Progenitor cell of endocrine pancreas (in vitro differentiated cells): Measurements from ENCODE around the gene CCDC150. TPM values are rescaled to one million over a fixed set of nuclear protein-coding genes. Genes with fewer than 3 reads are reported as not detected.
"Not testable (repeated sequence)": the region's sequence is repeated elsewhere in the genome, so short reads cannot be mapped to it uniquely, and the experiment has no call there.

Experiments used
- DNase-seq: peaks from one replicate; pipeline ENCODE4 v3.0.0; 2021; ENCODE audit warnings: low spot score; ENCODE audit not compliant: unreplicated experiment
- H3K27ac Mint-ChIP-seq: 2 replicates; pipeline ENCODE4 v1.8.0; 2021; ENCODE audit warnings: mild to moderate bottlenecking, moderate library complexity, mixed read lengths
- H3K27me3 Mint-ChIP-seq: 2 replicates; pipeline ENCODE4 v1.8.0; 2021; ENCODE audit warnings: mixed read lengths
- H3K36me3 Mint-ChIP-seq: 2 replicates; pipeline ENCODE4 v1.8.0; 2022; ENCODE audit warnings: mixed read lengths; ENCODE audit not compliant: insufficient read depth
- H3K4me1 Mint-ChIP-seq: 2 replicates; pipeline ENCODE4 v1.8.0; 2021; ENCODE audit warnings: low read depth, mixed read lengths
- H3K4me3 Mint-ChIP-seq: 2 replicates; pipeline ENCODE4 v1.8.0; 2021; ENCODE audit warnings: low read depth, mild to moderate bottlenecking, moderate library complexity, mixed read lengths
- H3K9me3 Mint-ChIP-seq: 2 replicates; pipeline ENCODE4 v1.8.0; 2021; ENCODE audit warnings: low read depth, mixed read lengths
- total RNA-seq: library from RNA; stranded (reverse); gene quantifications from 2 replicates; pipeline ENCODE4 v1.2.1, GENCODE V29; 2021
- TF ChIP-seq, protein P1 (sequence below): fragments of 200-600 bp; sonication (generic); IDR thresholded peaks from one replicate; pipeline ENCODE4 v1.5.0; 2021; ENCODE audit warnings: antibody characterized with exemption, mild to moderate bottlenecking; ENCODE audit not compliant: unreplicated experiment

The CCDC150 gene
- total RNA-seq, 1 donor from 2014 or later: 40.1 TPM

DNA sequence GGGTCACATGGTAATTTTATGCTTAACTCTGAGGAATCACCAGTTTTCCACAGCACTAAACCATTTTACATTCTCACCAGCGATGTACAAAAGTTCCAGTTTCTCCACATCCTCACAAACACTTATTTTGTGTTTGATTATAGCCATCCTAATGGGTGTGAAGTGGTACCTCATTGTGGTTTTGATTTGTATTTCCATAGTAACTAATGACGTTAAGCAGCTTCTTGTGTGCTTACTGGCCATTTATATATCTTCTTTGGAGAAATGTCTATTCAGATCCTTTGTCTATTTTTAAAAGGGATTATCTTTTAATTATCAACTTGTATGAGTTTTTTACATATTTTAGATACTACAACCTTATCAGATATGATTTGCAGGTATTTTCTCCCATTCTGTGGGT lies 42.0 kb downstream of the CCDC150 start:
- Mint-ChIP-seq H3K4me3 (no peak overlapping the region), H3K9me3 (peaks cover 24% of the 10 kb centered on the region), H3K27me3 (no peaks in the 10 kb centered on the region), H3K36me3 (peaks cover 35% of the 10 kb centered on the region), H3K4me1 (no peaks in the 10 kb centered on the region), H3K27ac (no peak overlapping the region)
- DNase-seq: no peak
- TF ChIP-seq, protein P1, sequence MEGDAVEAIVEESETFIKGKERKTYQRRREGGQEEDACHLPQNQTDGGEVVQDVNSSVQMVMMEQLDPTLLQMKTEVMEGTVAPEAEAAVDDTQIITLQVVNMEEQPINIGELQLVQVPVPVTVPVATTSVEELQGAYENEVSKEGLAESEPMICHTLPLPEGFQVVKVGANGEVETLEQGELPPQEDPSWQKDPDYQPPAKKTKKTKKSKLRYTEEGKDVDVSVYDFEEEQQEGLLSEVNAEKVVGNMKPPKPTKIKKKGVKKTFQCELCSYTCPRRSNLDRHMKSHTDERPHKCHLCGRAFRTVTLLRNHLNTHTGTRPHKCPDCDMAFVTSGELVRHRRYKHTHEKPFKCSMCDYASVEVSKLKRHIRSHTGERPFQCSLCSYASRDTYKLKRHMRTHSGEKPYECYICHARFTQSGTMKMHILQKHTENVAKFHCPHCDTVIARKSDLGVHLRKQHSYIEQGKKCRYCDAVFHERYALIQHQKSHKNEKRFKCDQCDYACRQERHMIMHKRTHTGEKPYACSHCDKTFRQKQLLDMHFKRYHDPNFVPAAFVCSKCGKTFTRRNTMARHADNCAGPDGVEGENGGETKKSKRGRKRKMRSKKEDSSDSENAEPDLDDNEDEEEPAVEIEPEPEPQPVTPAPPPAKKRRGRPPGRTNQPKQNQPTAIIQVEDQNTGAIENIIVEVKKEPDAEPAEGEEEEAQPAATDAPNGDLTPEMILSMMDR: no peak

DNA sequence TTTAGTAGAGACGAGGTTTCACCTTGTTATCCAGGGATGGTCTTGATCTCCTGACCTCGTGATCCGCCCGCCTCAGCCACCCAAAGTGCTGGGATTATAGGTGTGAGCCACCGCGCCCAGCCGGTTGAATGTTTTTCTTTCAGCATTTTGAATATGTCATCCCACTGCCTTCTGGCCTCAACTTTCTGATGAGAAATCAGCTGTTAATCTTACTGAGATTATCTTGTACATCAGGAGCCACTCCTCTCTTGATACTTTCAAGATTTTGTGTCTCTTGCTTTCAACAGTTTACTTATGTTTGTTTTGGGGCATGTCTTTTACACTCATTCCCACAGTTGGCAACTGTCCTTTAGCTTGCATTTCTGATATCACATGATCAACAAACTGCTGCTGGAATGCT lies 46.3 kb downstream of the CCDC150 start:
- H3K4me3 Mint-ChIP-seq: no peak overlapping the region
- H3K36me3 Mint-ChIP-seq: peaks cover 45% of the 10 kb centered on the region
- DNase-seq: no peak
- TF ChIP-seq, protein P1: no peak
- peaks cover 35% of the 10 kb centered on the region for H3K9me3 Mint-ChIP-seq
- no peak overlapping the region for H3K27ac Mint-ChIP-seq
- no peaks in the 10 kb centered on the region for H3K4me1 Mint-ChIP-seq
- no peaks in the 10 kb centered on the region for H3K27me3 Mint-ChIP-seq

DNA sequence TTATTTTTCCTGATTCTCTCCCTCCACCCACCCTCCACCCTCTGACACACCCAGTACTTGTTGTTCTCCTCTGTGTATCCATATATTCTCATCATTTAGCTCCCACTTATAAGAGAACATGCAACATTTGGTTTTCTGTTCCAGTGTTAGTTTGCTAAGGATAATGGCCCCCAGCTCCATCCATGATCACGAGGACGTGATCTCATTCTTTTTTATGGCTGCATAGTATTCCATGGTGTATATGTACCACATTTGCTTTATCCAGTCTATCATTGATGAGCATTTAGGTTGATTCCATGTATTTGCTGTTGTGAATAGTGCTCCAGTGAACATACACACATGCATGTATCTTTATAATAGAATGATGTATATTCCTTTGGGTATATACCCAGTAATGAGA lies 47.2 kb downstream of the CCDC150 start:
- not testable (repeated sequence) for H3K27ac Mint-ChIP-seq, H3K27me3 Mint-ChIP-seq, H3K4me3 Mint-ChIP-seq, H3K4me1 Mint-ChIP-seq, DNase-seq
- H3K36me3 Mint-ChIP-seq: peaks cover 44% of the 10 kb centered on the region
- peaks cover 35% of the 10 kb centered on the region for H3K9me3 Mint-ChIP-seq

DNA sequence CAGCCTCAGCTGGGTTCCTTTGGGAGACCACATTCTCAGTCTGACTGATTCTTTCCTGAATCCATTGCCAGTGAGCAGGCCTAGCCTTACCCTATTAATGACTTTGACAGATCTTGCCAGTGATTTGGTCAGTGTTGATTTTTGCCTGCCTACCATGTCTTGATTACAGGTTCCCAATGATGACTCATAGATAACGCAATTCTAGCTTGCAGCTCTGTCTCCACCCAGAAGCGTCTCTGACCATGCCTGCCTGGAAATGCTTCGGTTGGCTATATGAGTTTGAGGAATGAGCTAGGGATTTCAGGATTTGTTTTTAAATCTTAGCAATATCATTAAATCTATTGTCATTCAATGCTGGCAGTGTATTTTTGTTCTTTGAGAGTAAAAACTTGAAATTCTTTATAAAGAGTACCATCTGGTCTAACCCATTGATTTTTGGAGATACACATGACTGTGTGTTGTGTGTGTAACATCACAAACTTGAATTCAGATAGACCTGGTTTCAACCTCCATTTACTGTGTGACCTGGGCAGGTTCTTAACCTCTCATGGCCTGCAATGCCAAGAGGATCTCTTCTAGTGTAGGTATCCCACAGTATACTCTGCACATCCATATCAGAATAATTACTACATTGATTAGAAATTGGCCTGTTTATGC lies 57.0 kb downstream of the CCDC150 start:
- Mint-ChIP-seq H3K27me3 (no peaks in the 10 kb centered on the region), H3K36me3 (peaks cover 9% of the 10 kb centered on the region), H3K4me3 (no peak overlapping the region), H3K27ac (no peak overlapping the region), H3K9me3 (peaks cover 12% of the 10 kb centered on the region), H3K4me1 (peaks cover 1% of the 10 kb centered on the region)
- no peak for DNase-seq
- TF ChIP-seq, protein P1: no peak

DNA sequence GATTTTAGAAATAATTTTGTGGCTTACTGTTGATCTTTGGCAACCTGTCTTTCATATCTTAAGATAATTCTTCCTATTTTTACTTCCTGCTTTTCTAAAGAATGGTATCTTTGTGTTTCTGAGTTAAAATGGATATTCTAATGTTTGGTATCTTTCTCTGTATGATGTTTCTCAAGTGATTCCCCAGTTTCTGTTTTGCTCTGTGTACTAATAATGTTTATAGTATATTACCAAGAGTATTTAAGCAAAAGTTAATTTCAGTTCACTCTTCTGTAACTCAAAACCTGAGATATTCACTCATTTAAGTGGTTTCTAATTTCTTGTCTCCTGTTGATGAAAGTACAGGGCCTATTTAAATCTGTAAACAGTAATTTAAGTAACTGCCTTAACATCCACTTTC lies 58.3 kb downstream of the CCDC150 start:
- H3K36me3 Mint-ChIP-seq: peaks cover 3% of the 10 kb centered on the region
- peaks cover 7% of the 10 kb centered on the region for H3K9me3 Mint-ChIP-seq
- no peak overlapping the region for H3K4me3 Mint-ChIP-seq
- TF ChIP-seq, protein P1: no peak
- peaks cover 1% of the 10 kb centered on the region for H3K4me1 Mint-ChIP-seq
- no peak overlapping the region for H3K27ac Mint-ChIP-seq
- H3K27me3 Mint-ChIP-seq: no peaks in the 10 kb centered on the region
- DNase-seq: no peak

DNA sequence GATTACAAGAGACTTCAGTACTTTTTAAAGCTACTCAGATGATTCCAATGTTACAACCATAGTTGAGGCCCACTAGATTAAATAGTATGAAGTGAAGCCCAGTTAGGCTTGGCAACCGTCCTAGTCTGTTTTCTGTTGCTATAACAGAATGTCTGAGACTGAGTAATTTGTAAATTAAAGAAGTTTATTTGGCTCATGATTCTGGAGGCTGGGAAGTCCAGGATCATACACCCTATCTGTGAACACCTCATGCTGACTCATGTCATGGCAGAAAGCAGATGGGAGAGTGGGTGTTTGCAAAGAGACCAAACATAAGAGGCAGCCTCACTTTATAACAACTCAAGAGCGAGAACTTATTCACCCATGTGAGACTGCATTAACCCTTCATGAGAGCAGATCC lies 63.1 kb downstream of the CCDC150 start:
- H3K4me3 Mint-ChIP-seq: no peak overlapping the region
- H3K36me3 Mint-ChIP-seq: peaks cover 9% of the 10 kb centered on the region
- no peaks in the 10 kb centered on the region for H3K27me3 Mint-ChIP-seq
- H3K9me3 Mint-ChIP-seq: peaks cover 4% of the 10 kb centered on the region
- TF ChIP-seq, protein P1: no peak
- no peak for DNase-seq
- H3K4me1 Mint-ChIP-seq: peaks cover 1% of the 10 kb centered on the region
- H3K27ac Mint-ChIP-seq: no peak overlapping the region
